Activated B cell treated with CpG ODN at 0.5 μM for 24 hours (primary cell): ENCODE data around the gene LYRM4. TPM values are rescaled to one million over a fixed set of nuclear protein-coding genes. Genes with fewer than 3 reads are reported as not detected.

Experiments
- ATAC-seq: fragments of 200-7000 bp; cut with Tn5 transposase; one replicate; pipeline ENCODE4 v1.10.0; 2021; ENCODE audit warnings: low read depth, mild to moderate bottlenecking, moderate library complexity
- CTCF ChIA-PET: fragments of 350-600 bp; sonication (Branson Sonifier 250); formaldehyde crosslinking; loops from one replicate; lab custom pipeline; 2021; ENCODE audit warnings: antibody characterized with exemption; lab: Charles Lee
- POLR2A ChIA-PET: fragments of 350-600 bp; sonication (Branson Sonifier 250); formaldehyde crosslinking; loops from one replicate; lab custom pipeline; 2021; ENCODE audit warnings: antibody characterized with exemption; lab: Charles Lee
- DNase-seq: peaks from one replicate; pipeline ENCODE4 v3.0.0; 2022
- H3K27ac Mint-ChIP-seq: one replicate; pipeline ENCODE4 v1.8.0; 2020; ENCODE audit warnings: mixed read lengths
- H3K27me3 Mint-ChIP-seq: one replicate; pipeline ENCODE4 v1.8.0; 2021; ENCODE audit warnings: mixed read lengths
- H3K36me3 Mint-ChIP-seq: one replicate; pipeline ENCODE4 v1.8.0; 2021; ENCODE audit warnings: low read depth, mixed read lengths
- H3K4me1 Mint-ChIP-seq: one replicate; pipeline ENCODE4 v1.8.0; 2021; ENCODE audit warnings: mixed read lengths
- H3K4me3 Mint-ChIP-seq: one replicate; pipeline ENCODE4 v1.8.0; 2020; ENCODE audit warnings: mild to moderate bottlenecking, mixed read lengths
- H3K9me3 Mint-ChIP-seq: one replicate; pipeline ENCODE4 v1.8.0; 2020; ENCODE audit warnings: mixed read lengths
- CTCF ChIP-seq: fragments of 200-600 bp; IDR thresholded peaks from one replicate; pipeline ENCODE4 v1.8.0; 2022; ENCODE audit warnings: antibody characterized with exemption, mild to moderate bottlenecking
- intact Hi-C: fragments of 100-400 bp; cut with micrococcal nuclease; formaldehyde crosslinking; loops from one replicate; pipeline ENCODE4 v1.15.1; 2024
- total RNA-seq: library from RNA; stranded (reverse); gene quantifications from 2 replicates; pipeline ENCODE4 v1.2.3, GENCODE V29; 2022

The LYRM4 gene
- total RNA-seq, 1 donor from 2014 or later, result 51.2 TPM

- H3K4me1 Mint-ChIP-seq, result peaks cover 74% of the 10 kb centered on the region
- H3K4me3 Mint-ChIP-seq, result peak overlapping the region; percentile 15
- H3K27me3 Mint-ChIP-seq, result no peaks in the 10 kb centered on the region
- no peaks in the 10 kb centered on the region for H3K9me3 Mint-ChIP-seq
- ChIA-PET CTCF (interaction anchor here (2.6 kb wide), 1 partner anchor 13 kb away, joined by 14 read pairs; no protein-coding TSS in a partner anchor), POLR2A (interaction anchor here (0.7 to 3.6 kb wide), 5 partner anchors 9 to 29 kb away, joined by 3 to 15 read pairs (median 5); partner anchors contain the start of genes FARS2 and LYRM4)
- DNase-seq (no peak), ATAC-seq (peak; percentile 40)
- peak overlapping the region; percentile 18 for H3K27ac Mint-ChIP-seq
- intact Hi-C loops, result loop anchor here (1.0 kb wide), 1 partner anchor 12 kb away; no protein-coding TSS in a partner anchor
- TF ChIP-seq CTCF, result no peak
- H3K36me3 Mint-ChIP-seq, result no peaks in the 10 kb centered on the region
Measured at GRCh38 chr6:5290097-5290496, 29.3 kb upstream of the LYRM4 start.

- no peak overlapping the region for H3K27ac Mint-ChIP-seq
- DNase-seq (no peak), ATAC-seq (no peak)
- ChIA-PET POLR2A (interaction anchor here (0.7 to 1.6 kb wide), 3 partner anchors 8 to 28 kb away, joined by 3 to 6 read pairs (median 3); partner anchors contain the start of genes FARS2 and LYRM4), CTCF (interaction anchor here (1.0 to 1.5 kb wide), 2 partner anchors 15 to 24 kb away, joined by 4 to 5 read pairs; no protein-coding TSS in a partner anchor)
- no peaks in the 10 kb centered on the region for H3K9me3 Mint-ChIP-seq
- TF ChIP-seq CTCF, result no peak
- H3K36me3 Mint-ChIP-seq, result no peaks in the 10 kb centered on the region
- H3K27me3 Mint-ChIP-seq, result no peaks in the 10 kb centered on the region
- H3K4me3 Mint-ChIP-seq, result no peak overlapping the region
- intact Hi-C loops, result no loop called here
- peaks cover 60% of the 10 kb centered on the region for H3K4me1 Mint-ChIP-seq
Measured at GRCh38 chr6:5287966-5288297, 27.2 kb upstream of the LYRM4 start.

GRCh38 chr6:5287205-5287965 lies 26.6 kb upstream of the LYRM4 start:
- no peak overlapping the region for H3K4me3 Mint-ChIP-seq
- no peaks in the 10 kb centered on the region for H3K27me3 Mint-ChIP-seq
- H3K9me3 Mint-ChIP-seq, result no peaks in the 10 kb centered on the region
- peaks cover 58% of the 10 kb centered on the region for H3K4me1 Mint-ChIP-seq
- ATAC-seq (no peak), DNase-seq (no peak)
- TF ChIP-seq CTCF, result no peak
- CTCF ChIA-PET, result interaction anchor here (1.5 kb wide), 1 partner anchor 24 kb away, joined by 4 read pairs; no protein-coding TSS in a partner anchor
- H3K36me3 Mint-ChIP-seq, result no peaks in the 10 kb centered on the region
- intact Hi-C loops, result no loop called here
- H3K27ac Mint-ChIP-seq, result no peak overlapping the region
- POLR2A ChIA-PET, result interaction anchor here (0.7 to 1.6 kb wide), 3 partner anchors 8 to 146 kb away, joined by 3 to 6 read pairs (median 4); partner anchors contain the start of genes FARS2 and LYRM4

- CTCF ChIA-PET, result no interaction called here
- Mint-ChIP-seq H3K9me3 (no peaks in the 10 kb centered on the region), H3K27me3 (no peaks in the 10 kb centered on the region), H3K4me3 (no peak overlapping the region), H3K27ac (no peak overlapping the region), H3K4me1 (peaks cover 57% of the 10 kb centered on the region), H3K36me3 (no peaks in the 10 kb centered on the region)
- ATAC-seq, result peak; percentile 43
- no peak for TF ChIP-seq CTCF
- DNase-seq, result no peak
- POLR2A ChIA-PET, result interaction anchor here (1.6 kb wide), 1 partner anchor 25 kb away, joined by 6 read pairs; the partner anchor contains the start of genes FARS2 and LYRM4
- intact Hi-C loops, result no loop called here
Measured at GRCh38 chr6:5286780-5287179, 26.0 kb upstream of the LYRM4 start.

- H3K9me3 Mint-ChIP-seq, result no peaks in the 10 kb centered on the region
- H3K4me3 Mint-ChIP-seq, result no peak overlapping the region
- ChIA-PET CTCF (no interaction called here), POLR2A (no interaction called here)
- H3K27me3 Mint-ChIP-seq, result no peaks in the 10 kb centered on the region
- no peak for DNase-seq
- intact Hi-C loops, result no loop called here
- no peak overlapping the region for H3K27ac Mint-ChIP-seq
- no peaks in the 10 kb centered on the region for H3K36me3 Mint-ChIP-seq
- peaks cover 53% of the 10 kb centered on the region for H3K4me1 Mint-ChIP-seq
- TF ChIP-seq CTCF, result no peak
- no peak for ATAC-seq
Measured at GRCh38 chr6:5285526-5285925, 24.8 kb upstream of the LYRM4 start.
